HG03175 (cell line): Measurements from ENCODE around the gene CFAP77.

ENCODE experiments used
- ATAC-seq: cut with Tn5 transposase; IDR thresholded peaks from one replicate; pipeline ENCODE4 v1.9.1; 2021; ENCODE audit warnings: mild to moderate bottlenecking, moderate library complexity; ENCODE audit not compliant: unreplicated experiment

Gene CFAP77

DNA sequence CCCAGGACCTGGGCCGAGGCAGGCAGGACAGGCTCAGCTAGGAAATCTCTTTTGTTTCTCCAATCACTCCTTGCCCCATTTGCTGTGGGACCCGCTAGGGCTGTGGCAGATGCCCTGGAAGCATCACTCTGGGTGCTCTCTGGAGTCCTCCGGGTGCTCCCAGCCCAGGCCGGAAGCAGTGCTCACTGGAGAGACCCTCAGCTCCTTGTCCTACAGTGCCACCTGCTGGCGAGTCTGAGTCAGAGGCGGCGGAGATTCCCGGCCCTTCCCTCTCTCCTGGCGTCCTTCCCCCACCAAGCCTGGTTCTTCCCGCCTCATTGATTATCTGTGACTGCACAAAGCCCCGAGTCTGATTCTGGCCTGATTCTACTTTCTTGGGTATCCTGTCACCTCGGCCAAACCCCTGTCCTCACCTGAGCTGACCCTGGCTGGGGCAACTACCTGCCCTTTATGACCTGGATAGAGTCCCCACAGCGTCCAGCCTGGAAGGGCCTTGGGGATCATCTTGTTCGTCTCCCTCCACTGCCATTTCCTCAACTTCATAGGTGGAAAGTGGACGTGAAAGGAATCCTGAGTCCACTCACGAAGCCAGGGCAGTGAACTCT, 165.1 kb downstream of the CFAP77 start:
- no peak for ATAC-seq

DNA sequence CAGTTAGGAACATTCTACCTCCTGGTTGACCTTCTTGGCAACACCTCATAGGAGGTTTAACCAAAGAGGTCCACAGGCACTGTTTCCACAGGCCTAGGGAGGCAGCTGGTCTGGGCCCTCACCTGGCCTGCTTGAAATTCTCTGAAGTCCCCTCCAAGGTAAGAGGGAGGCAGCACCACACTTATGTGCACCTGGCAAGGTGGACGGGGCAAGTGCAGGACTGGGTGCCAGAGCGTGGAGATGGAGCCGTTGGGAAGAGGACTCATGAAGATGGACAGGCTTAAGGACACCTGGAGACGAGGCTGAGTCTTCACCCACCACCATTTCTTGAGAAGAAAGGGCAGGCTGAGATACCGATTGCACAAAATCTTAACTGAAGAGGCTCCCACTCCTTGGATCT, 165.8 kb downstream of the CFAP77 start:
- ATAC-seq = no peak

DNA sequence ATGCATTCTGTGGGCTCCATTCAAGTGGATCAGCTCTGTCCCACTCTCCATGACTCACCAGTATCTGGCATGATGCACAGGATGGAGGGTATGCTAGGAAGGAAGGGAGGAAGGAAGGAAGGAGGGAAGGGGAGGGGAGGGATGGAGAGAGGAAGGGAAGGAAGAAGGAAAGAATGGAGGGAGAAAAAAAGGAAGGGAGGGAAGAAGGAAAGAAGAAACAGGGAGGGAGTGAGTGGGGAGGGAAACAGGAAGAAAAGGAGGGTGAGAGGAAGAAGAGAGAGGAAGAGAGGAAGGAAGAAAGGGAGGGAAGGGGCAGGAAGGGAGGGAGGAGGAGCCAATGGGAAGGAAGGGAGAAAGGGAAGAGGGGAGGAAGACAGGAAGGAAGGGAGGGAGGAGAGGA, 167.1 kb downstream of the CFAP77 start:
- ATAC-seq = no peak

DNA sequence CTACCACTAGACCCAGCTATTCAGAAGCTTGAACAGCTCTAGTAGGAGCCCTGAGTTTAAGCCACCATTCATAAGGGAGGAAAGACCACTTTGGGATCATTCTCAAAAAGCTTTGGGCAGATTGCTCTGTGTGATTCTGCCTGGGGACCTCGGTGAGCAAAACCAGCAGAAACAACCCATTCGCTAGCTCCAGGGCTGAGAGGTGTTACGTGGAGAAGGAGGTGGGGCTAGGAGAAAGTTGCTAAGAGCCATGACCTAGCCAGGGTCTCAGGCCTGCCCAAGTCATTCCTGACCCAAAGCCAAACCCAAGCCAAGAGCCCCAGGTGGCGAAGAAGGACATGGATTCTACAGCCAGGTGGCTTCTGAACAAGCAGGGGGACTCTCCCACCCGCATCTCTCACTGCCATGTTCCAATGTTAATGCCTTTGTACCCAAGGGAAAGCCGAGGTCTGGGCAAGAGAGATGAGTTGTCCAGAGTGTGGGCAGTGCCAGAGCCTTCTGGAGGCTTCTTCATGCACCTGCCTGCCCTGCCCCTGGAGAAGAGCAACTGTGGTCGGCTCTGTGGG, 168.4 kb downstream of the CFAP77 start:
- ATAC-seq = no peak

DNA sequence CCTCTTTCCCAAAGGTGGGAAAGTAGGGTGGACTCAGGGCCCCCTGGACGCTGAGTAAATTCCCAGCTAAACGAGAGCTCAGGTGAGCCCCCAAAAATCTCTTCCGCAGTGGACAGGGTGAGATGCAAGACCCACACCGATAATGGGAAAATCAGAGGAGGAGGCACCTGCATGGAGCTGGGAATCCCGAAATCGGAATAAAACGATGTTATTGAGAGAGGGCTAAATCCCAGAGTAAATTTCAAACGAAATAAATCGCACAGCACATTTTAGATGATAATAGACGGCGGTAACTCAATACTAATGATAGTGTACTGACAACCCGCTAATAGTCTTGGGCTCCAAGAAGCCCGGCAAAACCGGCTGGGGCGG, 169.4 kb downstream of the CFAP77 start:
- ATAC-seq = no peak

DNA sequence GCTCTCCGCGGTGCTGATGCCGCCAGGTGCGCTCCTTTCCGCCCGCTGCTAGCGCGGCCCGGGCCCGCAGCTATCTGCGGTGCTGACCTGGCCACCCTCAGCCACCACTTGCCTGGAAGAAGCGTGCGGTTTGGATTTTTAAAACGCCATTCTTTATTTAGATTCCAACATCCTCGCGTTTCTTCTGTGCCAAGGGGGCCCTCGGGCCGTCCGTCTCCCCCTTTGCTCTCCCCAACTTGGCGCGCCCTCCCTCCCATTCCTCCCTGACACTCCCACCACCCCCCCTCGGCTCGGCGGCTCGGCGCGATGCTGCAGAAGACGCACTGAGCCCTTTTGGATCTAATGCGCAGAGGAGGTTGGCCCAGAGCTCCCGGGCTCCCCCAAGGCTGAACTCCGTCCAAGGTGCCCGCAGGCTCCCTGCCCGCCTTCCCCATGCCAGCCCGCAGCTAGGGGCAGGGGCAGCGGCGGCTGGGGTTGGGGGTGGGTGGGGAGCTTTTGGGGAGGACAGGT, 172.3 kb downstream of the CFAP77 start, which contains the start of gene BARHL1:
BARHL1 (plus strand) TSS at position 331 of the 510 bp plus-strand sequence. CDS start 192 bp downstream, outside the sequence.
- no peak for ATAC-seq

DNA sequence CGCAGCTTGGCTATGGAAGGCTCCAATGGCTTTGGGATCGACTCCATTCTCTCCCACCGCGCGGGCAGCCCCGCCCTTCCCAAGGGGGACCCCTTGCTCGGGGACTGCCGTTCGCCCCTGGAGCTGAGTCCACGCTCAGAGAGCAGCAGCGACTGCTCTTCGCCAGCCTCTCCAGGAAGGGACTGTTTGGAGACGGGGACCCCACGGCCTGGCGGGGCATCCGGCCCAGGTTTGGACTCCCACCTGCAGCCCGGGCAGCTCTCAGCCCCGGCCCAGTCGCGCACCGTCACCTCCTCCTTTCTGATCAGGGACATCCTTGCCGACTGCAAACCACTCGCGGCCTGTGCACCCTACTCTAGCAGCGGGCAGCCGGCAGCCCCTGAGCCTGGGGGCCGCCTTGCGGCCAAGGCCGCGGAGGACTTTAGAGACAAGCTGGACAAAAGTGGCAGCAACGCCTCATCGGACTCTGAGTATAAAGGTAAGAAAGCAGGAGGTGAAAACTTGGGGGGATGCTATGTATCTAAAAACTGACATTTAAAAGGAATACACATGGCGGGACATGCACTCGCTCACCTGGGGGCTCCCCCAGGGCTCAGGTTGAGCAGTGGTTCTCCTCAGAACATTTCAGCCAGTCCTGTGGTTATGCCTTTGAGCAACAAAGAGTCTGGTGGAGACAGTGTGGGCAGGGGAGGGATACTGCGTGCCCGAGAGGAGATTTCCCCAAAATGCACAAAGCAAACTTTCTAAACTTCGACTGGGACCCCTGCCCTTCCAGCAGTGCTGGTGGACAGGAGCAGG, 173.0 kb downstream of the CFAP77 start:
- ATAC-seq = no peak

DNA sequence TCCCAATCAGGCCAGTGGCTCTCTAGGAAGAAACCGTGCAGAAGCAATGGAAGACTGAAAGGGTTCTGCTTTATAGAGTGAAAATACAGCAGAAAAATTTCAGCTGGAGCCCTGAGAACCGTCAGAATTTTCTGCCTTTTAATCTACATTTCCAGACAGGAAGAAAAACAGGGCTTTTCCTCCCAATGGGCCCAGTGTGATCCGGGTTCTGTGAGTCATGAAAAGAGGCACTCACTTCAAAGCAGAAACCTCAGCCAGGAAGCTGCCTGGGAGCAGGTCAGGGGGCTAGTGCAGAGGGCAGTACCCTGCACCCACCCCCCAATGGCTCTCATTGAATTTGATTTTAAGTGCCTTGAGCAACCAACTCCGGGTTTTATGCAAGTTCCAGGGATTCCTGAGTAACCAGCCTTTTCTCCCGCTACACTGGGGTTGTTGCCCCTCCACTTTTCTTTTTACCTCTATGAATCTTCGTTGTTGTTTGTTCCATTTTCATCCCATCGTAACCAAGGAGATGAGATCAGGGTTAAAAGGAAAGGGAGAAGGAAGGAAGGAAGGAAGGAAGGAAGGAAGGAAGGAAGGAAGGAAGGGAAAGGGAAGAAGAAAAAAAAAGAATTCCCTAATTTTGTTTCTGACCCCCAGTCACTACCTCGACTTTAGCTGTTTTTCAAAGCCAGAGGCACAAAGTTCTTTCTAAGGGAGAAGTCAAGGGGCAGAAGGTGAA, 173.7 kb downstream of the CFAP77 start:
- ATAC-seq = no peak

DNA sequence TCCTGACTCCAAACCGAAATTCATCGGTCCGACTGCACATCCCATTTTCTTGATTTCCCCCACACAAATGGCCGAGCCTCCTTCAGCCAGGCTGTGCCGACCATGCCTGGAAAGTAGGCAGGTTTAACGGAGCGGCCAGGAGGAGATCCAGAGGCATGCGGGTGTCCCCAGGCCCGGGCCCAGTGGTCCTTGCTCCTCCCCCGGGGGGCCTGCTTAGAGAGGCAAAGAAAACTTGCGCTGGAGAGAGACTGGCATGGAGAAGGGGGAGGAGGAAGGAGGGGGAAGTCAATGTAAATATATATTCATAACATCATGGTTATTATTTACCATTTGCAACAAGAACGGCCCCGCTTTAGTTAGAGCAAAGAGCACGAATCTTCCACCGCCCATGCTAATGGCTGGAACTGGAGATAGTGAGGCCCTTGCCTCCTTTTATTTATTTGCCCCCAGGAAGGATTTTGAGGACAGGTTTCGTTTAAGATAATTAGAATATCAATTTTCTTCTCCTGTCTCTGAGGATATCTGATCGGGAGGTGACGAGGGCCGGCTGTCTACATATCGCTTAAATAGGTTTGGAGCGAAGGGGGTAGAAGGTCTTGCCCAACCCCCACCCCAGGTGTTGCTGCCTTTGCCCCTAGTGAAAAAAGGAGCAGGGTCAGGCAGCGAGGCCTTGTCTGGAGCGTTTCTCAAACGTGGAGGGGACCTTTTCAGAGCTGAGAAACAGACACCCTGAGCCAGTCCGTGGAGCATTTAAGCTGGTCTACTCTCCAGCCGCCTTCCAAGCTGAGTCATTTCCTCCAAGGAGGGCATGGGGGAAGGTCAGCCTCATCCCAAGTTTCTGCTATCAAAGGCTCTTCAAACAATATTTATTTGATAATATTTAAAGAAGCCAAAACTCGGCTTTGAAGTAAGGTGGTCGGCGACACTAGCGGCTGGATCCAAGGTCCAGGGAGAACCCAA, 174.9 kb downstream of the CFAP77 start:
- no peak for ATAC-seq

DNA sequence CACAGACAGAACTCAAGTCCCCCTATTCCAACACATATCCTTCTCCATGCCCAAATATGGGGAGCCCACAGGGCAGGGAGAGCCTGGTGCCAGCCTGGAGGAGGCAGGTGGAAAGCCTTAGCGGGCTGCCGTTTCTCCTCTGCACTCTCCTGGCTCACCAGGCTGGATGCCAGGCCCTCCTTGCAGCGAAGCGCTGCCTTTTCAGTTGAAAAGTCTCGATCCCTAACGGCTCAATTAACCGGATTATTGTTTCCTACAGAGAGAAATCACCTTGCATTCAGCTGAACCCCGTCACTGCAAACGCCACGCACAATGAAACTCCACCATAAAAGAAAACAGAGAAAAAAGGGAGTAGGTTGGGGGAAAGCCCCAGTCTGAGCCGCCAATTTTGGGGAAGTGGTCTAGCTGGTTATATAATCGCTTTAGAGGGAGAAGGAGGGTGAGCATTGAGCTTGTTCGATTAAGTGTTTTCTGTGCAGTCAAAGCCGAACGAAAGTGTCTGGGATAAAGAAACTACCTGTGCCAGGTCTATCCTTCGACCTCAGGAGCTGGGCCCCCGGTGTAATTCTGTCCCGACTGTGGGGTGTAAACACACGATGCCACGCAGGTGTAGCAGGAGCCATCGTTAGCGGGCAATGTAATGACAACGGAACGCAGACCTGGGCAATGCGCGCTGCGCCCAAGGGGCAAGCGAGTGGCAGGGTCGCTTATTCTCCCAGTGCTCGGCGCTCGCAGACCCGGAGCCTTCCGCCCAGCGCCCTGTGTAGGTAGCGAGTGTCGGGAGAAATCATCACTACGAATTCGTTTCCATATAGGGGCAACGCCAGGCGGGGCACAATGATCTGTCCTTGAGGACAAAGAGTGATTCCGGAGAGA, 176.2 kb downstream of the CFAP77 start:
- no peak for ATAC-seq

DNA sequence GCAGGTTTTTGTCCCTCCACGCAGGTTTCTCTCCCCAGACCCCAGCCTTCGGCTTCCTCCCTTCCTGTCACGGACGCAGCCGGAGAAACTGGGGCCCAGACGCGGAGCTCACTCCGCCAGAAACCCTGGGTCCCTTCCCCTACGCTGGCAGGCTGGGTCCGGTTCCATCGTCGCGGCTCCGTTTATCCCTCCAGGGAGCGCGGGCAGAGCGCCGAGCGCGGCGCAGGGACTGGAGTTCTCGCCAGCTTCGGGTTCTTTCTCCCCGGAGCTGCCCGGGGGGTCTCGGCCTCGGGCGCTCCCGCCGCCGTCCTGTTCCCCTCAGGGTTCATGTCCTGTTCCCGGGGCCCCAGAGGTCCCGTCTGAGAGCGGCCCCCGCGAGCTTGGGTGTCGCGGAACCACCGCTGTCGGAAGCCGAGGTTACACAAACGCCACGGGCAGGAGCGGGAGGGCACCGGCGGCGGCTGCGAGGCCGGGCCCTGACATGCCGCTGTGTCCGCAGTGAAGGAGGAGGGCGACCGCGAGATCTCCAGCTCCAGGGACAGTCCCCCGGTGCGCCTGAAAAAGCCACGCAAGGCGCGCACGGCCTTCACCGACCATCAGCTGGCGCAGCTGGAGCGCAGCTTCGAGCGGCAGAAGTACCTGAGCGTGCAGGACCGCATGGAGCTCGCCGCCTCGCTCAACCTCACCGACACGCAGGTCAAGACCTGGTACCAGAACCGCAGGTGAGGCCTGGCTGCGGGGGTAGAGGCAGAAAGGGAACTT, 177.0 kb downstream of the CFAP77 start:
- no peak for ATAC-seq

DNA sequence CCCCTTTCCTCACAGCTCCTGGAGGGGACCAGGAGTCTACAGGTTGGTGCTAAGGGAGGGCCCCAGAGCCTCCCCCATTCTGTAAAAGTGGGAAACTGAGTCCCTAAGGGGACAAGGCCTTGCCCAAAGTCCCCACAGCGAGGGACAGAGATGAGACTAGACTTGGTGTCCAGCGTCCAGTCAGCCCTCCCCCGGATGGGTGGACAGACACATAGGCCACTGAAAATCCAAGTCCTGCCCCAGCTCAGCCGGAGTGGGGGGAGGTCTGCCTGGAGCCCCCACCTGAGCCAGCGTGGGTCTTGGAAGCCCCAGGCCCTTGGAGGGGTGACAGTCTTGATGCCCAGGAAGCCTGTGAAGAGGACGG, 177.6 kb downstream of the CFAP77 start:
- ATAC-seq = no peak

DNA sequence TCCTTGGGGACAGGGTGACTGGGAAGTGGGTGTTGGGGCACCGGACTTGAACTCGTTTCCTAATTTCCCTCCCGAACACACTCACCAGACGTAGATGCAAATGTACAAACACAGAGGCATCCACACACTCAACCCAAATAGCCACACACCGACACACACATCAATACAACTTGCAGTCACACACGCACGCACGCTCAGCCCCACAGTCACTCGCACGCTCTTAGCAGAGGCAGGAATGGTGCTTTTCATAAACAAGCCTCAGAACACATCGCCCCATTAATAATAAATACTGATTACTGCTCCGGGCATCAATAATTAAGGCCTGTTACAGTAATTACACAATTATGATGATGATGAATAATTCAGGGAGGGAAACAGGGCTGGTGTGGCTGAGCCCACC, 178.1 kb downstream of the CFAP77 start:
- no peak for ATAC-seq

DNA sequence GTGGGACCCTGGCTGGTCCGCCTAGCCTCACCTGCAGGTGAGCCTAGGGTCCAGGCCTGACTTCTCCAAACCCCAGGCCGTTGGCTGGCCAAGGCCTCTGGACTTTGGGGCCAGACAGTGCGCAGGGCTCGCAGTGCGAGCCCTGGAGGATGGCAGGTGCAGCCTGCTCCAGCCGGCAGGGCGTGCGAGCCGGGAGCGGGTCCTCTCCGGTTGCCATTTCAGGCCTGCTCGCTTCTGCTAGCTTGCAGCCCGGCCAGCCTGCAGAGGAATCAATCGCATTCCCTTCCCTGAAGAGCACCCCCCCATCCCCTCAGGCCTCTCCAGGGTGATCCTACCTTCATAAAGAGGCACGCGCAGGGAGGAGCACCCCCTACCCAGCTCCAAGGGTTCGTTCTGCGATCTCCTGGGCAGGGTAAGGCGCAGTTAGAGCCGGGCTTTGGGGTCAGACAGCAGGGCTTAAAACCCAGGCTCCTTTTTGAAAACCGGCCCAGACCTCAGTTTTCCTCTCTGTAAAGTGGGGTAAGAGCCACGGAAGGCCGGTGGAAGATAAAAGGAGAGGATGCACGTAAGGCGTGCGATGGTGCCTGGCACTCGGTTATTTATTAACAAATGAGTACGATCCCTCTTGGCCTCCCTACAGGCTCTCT, 178.6 kb downstream of the CFAP77 start:
- no peak for ATAC-seq

DNA sequence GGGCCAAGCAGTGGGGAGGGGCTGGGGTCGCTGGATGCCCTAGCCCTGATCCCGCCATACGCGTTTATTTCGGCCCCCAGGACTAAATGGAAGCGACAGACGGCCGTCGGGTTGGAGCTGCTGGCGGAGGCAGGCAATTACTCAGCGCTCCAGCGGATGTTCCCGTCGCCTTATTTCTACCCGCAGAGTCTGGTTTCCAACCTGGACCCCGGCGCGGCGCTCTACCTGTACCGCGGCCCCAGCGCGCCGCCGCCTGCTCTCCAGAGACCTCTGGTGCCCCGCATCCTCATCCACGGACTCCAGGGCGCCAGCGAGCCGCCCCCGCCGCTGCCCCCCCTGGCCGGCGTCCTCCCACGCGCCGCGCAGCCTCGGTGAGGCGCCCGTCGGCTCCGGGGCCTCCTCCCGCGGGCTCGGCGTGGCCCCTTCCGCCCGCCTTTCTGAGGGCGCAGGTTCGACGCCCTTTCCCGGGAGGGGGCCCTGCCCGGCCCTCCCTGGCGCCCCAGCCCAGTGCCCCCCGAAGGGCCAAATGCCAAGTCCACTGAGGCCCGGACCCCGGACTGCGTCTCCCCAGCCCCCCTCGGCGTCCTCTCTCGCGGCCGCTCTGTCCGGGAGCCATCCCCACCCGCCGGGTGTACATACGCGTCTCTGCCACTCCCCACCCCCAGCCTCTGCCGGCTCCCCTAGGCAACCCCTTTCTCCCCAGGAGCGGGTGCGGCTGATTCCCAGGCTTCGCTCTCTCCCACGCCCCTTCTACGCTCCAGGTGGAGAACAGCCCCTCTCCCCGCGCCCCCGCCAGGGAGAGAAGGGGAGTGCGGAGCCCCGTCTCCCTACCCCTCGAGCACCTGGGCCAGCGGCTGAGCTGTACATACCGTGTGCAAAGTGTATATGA, 179.4 kb downstream of the CFAP77 start:
- no peak for ATAC-seq

DNA sequence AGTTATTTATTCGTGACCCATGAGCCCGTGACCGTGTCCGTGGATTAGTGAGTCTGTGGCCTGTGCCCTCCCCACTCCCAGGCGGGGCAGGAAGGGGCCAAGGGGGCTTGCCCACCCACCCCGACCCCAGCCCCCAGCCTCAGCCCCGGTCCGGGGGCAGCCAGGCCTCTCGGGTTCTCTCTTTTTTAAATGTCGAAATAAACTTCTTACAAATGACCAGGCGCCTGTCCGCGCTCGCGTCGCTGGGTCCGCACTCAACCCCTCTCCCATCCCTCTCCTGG, 180.0 kb downstream of the CFAP77 start:
- no peak for ATAC-seq
